ENCODE measurements around the gene SPTLC3.

DNA sequence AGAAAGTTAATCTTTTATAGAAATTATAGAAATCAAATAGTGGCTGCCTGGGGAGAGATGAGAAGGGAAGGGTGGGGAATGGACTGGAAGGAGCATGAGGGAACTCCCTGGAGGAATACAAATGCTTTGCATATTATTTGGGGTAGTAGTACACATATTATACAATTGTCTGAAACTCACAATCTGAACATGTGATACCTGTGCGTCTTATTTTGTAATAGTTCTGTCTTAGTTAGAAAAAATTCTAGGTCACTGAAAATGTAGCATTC, 30.7 kb upstream of the SPTLC3 start:
- no peak for TF ChIP-seq ZFP3 (CRISPR knock-in tag; IDR thresholded peaks at IDR 0.05)
- TF ChIP-seq, protein P1, sequence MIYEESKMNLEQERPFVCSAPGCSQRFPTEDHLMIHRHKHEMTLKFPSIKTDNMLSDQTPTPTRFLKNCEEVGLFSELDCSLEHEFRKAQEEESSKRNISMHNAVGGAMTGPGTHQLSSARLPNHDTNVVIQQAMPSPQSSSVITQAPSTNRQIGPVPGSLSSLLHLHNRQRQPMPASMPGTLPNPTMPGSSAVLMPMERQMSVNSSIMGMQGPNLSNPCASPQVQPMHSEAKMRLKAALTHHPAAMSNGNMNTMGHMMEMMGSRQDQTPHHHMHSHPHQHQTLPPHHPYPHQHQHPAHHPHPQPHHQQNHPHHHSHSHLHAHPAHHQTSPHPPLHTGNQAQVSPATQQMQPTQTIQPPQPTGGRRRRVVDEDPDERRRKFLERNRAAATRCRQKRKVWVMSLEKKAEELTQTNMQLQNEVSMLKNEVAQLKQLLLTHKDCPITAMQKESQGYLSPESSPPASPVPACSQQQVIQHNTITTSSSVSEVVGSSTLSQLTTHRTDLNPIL (CRISPR knock-in tag; IDR thresholded peaks at IDR 0.05; ENCODE audit: low read depth) = no peak
- no peak for TF ChIP-seq TCF4 (CRISPR knock-in tag; IDR thresholded peaks at IDR 0.05; ENCODE audit: borderline replicate concordance)
- no peak for TF ChIP-seq ESRRG (CRISPR knock-in tag; IDR thresholded peaks at IDR 0.05)
- TF ChIP-seq ARNTL (CRISPR knock-in tag; IDR thresholded peaks at IDR 0.05; ENCODE audit: borderline replicate concordance, low read depth) = no peak
- TF ChIP-seq, protein P2, sequence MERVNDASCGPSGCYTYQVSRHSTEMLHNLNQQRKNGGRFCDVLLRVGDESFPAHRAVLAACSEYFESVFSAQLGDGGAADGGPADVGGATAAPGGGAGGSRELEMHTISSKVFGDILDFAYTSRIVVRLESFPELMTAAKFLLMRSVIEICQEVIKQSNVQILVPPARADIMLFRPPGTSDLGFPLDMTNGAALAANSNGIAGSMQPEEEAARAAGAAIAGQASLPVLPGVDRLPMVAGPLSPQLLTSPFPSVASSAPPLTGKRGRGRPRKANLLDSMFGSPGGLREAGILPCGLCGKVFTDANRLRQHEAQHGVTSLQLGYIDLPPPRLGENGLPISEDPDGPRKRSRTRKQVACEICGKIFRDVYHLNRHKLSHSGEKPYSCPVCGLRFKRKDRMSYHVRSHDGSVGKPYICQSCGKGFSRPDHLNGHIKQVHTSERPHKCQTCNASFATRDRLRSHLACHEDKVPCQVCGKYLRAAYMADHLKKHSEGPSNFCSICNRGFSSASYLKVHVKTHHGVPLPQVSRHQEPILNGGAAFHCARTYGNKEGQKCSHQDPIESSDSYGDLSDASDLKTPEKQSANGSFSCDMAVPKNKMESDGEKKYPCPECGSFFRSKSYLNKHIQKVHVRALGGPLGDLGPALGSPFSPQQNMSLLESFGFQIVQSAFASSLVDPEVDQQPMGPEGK (CRISPR knock-in tag; IDR thresholded peaks at IDR 0.05; ENCODE audit: borderline replicate concordance) = no peak
- TF ChIP-seq TOX (CRISPR knock-in tag; IDR thresholded peaks at IDR 0.05; ENCODE audit: borderline replicate concordance) = no peak
- no peak for TF ChIP-seq PPARA (CRISPR knock-in tag; IDR thresholded peaks at IDR 0.05; ENCODE audit: borderline replicate concordance)
- TF ChIP-seq GLIS3 (CRISPR knock-in tag; IDR thresholded peaks at IDR 0.05) = no peak
- TF ChIP-seq ZFP30 (CRISPR knock-in tag; IDR thresholded peaks at IDR 0.05) = no peak
- TF ChIP-seq RARB (CRISPR knock-in tag; IDR thresholded peaks at IDR 0.05) = no peak
- TF ChIP-seq, protein P3, sequence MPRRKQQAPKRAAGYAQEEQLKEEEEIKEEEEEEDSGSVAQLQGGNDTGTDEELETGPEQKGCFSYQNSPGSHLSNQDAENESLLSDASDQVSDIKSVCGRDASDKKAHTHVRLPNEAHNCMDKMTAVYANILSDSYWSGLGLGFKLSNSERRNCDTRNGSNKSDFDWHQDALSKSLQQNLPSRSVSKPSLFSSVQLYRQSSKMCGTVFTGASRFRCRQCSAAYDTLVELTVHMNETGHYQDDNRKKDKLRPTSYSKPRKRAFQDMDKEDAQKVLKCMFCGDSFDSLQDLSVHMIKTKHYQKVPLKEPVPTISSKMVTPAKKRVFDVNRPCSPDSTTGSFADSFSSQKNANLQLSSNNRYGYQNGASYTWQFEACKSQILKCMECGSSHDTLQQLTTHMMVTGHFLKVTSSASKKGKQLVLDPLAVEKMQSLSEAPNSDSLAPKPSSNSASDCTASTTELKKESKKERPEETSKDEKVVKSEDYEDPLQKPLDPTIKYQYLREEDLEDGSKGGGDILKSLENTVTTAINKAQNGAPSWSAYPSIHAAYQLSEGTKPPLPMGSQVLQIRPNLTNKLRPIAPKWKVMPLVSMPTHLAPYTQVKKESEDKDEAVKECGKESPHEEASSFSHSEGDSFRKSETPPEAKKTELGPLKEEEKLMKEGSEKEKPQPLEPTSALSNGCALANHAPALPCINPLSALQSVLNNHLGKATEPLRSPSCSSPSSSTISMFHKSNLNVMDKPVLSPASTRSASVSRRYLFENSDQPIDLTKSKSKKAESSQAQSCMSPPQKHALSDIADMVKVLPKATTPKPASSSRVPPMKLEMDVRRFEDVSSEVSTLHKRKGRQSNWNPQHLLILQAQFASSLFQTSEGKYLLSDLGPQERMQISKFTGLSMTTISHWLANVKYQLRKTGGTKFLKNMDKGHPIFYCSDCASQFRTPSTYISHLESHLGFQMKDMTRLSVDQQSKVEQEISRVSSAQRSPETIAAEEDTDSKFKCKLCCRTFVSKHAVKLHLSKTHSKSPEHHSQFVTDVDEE (CRISPR knock-in tag; IDR thresholded peaks at IDR 0.05) = no peak
- TF ChIP-seq, protein P4, sequence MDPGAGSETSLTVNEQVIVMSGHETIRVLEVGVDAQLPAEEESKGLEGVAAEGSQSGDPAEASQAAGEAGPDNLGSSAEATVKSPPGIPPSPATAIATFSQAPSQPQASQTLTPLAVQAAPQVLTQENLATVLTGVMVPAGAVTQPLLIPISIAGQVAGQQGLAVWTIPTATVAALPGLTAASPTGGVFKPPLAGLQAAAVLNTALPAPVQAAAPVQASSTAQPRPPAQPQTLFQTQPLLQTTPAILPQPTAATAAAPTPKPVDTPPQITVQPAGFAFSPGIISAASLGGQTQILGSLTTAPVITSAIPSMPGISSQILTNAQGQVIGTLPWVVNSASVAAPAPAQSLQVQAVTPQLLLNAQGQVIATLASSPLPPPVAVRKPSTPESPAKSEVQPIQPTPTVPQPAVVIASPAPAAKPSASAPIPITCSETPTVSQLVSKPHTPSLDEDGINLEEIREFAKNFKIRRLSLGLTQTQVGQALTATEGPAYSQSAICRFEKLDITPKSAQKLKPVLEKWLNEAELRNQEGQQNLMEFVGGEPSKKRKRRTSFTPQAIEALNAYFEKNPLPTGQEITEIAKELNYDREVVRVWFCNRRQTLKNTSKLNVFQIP (CRISPR knock-in tag; IDR thresholded peaks at IDR 0.05; ENCODE audit: borderline replicate concordance, low read depth) = no peak
- TF ChIP-seq ZNF70 (CRISPR knock-in tag; IDR thresholded peaks at IDR 0.05) = no peak

Measured in SK-N-SH treated with all-trans-retinoic acid at 6 μM for 48 hours (cell line).